ENCODE data around the gene ADARB1. TPM values are rescaled to one million over a fixed set of nuclear protein-coding genes. Genes with fewer than 3 reads are reported as not detected.

ADARB1 gene
- polyA plus RNA-seq, 1 of the 3 experiments (the other 2 are of a cell fraction) = 7.8 TPM

GRCh38 chr21:45211661-45212060 is 137.3 kb downstream of the ADARB1 start:
- Histone ChIP-seq H3K36me3 (replicated peaks in 1 of 2; ENCODE audit: control insufficient read depth in 1 of 2, insufficient read depth in 2 of 2, low read length in 1 of 2) (peaks cover 5 to 11% of the 10 kb centered on the region in 2 experiments), H3K27me3 (ENCODE audit: insufficient read depth) (no peaks in the 10 kb centered on the region), H3K4me1 (ENCODE audit: control insufficient read depth in 1 of 2, insufficient read depth in 2 of 2, low read depth in 1 of 2, low read length in 1 of 2) (peaks cover 0 to 7% of the 10 kb centered on the region in 2 experiments; a peak in 1 of 4 replicates), H3K4me3 (ENCODE audit: low read depth in 2 of 2, low read length in 1 of 2) (no peak overlapping the region), H3K4me2 (no peak overlapping the region), H3F3A (replicated peaks; ENCODE audit: insufficient read depth) (peaks cover 4% of the 10 kb centered on the region), H4K20me1 (ENCODE audit: insufficient read depth) (no peaks in the 10 kb centered on the region), H3K27ac (ENCODE audit: low read depth in 2 of 2, low read length in 1 of 2) (no peak overlapping the region), H3K9ac (no peak overlapping the region), H3K79me2 (ENCODE audit: insufficient read depth) (no peaks in the 10 kb centered on the region), H3K9me2 (no peaks in the 10 kb centered on the region), H3K9me3 (peaks cover 6% of the 10 kb centered on the region), H2AFZ (ENCODE audit: low read depth) (no peak overlapping the region)
- WGBS (ENCODE audit: low lambda C conversion rate) = 69% methylated on average over 9 of the region's 9 CpGs
- ChIA-PET CTCF (interaction anchor here (1.0 to 12.0 kb wide), 6 partner anchors 11 to 280 kb away, joined by 3 to 117 read pairs (median 4); no protein-coding TSS in a partner anchor), POLR2A (no interaction called here)
- no peak for TF ChIP-seq NFIC (IDR thresholded peaks at IDR 0.05; ENCODE audit: borderline replicate concordance)
- TF ChIP-seq GATA2 (CRISPR knock-in tag; IDR thresholded peaks at IDR 0.05) = peak; percentile 81
- TF ChIP-seq PBX3 (IDR thresholded peaks at IDR 0.05) = no peak
- DNase-seq = peak; percentile 84

- H3K4me2 ChIP-seq = no peak overlapping the region
- TF ChIP-seq EZH2phosphoT487 (IDR thresholded peaks at IDR 0.05; ENCODE audit: borderline replicate concordance, low read depth) (no peak), CHD2 (IDR thresholded peaks at IDR 0.05; ENCODE audit: low read length, partially characterized antibody) (no peak), NFIC (IDR thresholded peaks at IDR 0.05; ENCODE audit: borderline replicate concordance) (no peak), NRF1 (IDR thresholded peaks at IDR 0.05; ENCODE audit: low read depth, low read length) (no peak), USF2 (IDR thresholded peaks at IDR 0.05; ENCODE audit: borderline replicate concordance, low read depth, low read length) (no peak), FOXM1 (IDR thresholded peaks at IDR 0.05; ENCODE audit: low read depth) (no peak), RXRA (IDR thresholded peaks at IDR 0.05; ENCODE audit: borderline replicate concordance, low read depth) (no peak), ELF1 (IDR thresholded peaks at IDR 0.05) (no peak), SIN3A (IDR thresholded peaks at IDR 0.05; ENCODE audit: borderline replicate concordance, low read depth, low read length) (no peak), PBX3 (IDR thresholded peaks at IDR 0.05) (no peak), RCOR1 (IDR thresholded peaks at IDR 0.05; ENCODE audit: low read length) (no peak)
- TF ChIP-seq, protein P1, sequence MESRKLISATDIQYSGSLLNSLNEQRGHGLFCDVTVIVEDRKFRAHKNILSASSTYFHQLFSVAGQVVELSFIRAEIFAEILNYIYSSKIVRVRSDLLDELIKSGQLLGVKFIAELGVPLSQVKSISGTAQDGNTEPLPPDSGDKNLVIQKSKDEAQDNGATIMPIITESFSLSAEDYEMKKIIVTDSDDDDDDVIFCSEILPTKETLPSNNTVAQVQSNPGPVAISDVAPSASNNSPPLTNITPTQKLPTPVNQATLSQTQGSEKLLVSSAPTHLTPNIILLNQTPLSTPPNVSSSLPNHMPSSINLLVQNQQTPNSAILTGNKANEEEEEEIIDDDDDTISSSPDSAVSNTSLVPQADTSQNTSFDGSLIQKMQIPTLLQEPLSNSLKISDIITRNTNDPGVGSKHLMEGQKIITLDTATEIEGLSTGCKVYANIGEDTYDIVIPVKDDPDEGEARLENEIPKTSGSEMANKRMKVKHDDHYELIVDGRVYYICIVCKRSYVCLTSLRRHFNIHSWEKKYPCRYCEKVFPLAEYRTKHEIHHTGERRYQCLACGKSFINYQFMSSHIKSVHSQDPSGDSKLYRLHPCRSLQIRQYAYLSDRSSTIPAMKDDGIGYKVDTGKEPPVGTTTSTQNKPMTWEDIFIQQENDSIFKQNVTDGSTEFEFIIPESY (IDR thresholded peaks at IDR 0.05; ENCODE audit: borderline replicate concordance, low read depth) = no peak
- no peaks in the 10 kb centered on the region for H3K27me3 ChIP-seq (ENCODE audit: insufficient read depth)
- no peaks in the 10 kb centered on the region for H3K79me2 ChIP-seq (ENCODE audit: insufficient read depth)
- no peaks in the 10 kb centered on the region for H4K20me1 ChIP-seq (ENCODE audit: insufficient read depth)
- peaks cover 0 to 21% of the 10 kb centered on the region in 2 experiments for H3K36me3 ChIP-seq (replicated peaks in 1 of 2; ENCODE audit: control insufficient read depth in 1 of 2, insufficient read depth in 2 of 2, low read length in 1 of 2)
- no peaks in the 10 kb centered on the region for H3K9me2 ChIP-seq
- 86% methylated on average over 2 of the region's 2 CpGs for WGBS (ENCODE audit: low lambda C conversion rate)
- POLR2A ChIA-PET = no interaction called here
- H3F3A ChIP-seq (replicated peaks; ENCODE audit: insufficient read depth) = peaks cover 4% of the 10 kb centered on the region
- peaks cover 8% of the 10 kb centered on the region for H3K9me3 ChIP-seq
- DNase-seq = no peak
- no peak overlapping the region for H3K9ac ChIP-seq
- H3K4me3 ChIP-seq (ENCODE audit: low read depth in 2 of 2, low read length in 1 of 2) = no peak overlapping the region
- H3K4me1 ChIP-seq (ENCODE audit: control insufficient read depth in 1 of 2, insufficient read depth in 2 of 2, low read depth in 1 of 2, low read length in 1 of 2) = peaks cover 0 to 7% of the 10 kb centered on the region in 2 experiments; a peak in 1 of 4 replicates
- H3K27ac ChIP-seq (ENCODE audit: low read depth in 2 of 2, low read length in 1 of 2) = no peak overlapping the region
- CTCF ChIA-PET = interaction anchor here (12.0 kb wide), 1 partner anchor 74 kb away, joined by 117 read pairs; no protein-coding TSS in a partner anchor
- no peak overlapping the region for H2AFZ ChIP-seq (ENCODE audit: low read depth)
Observed at GRCh38 chr21:45213392-45213791, 139.0 kb downstream of the ADARB1 start.
